Liver (tissue), 9 donors: ENCODE measurements around the gene DMC1. TPM values are rescaled to one million over a fixed set of nuclear protein-coding genes. Genes with fewer than 3 reads are reported as not detected.

Experiments used
- DNase-seq: peaks from one replicate; pipeline ENCODE4 v3.0.0-alpha.2; 2017; ENCODE audit warnings: low spot score
- H3K27ac ChIP-seq, 2 donors: one replicate each; pipeline ENCODE4 v1.7.0; 2013; ENCODE audit warnings: inconsistent platforms in 2 of 2, low read length in 2 of 2, control low read depth in 1 of 2, low read depth in 1 of 2, mild to moderate bottlenecking in 1 of 2
- H3K27me3 ChIP-seq, 4 donors: one replicate each; pipeline versions ENCODE4 v1.6.1 to v1.7.0; 2013; ENCODE audit warnings: low read length in 3 of 4, inconsistent platforms in 1 of 4, mild to moderate bottlenecking in 1 of 4, moderate library complexity in 1 of 4; ENCODE audit not compliant: control insufficient read depth in 4 of 4, insufficient read depth in 4 of 4
- H3K36me3 ChIP-seq, 4 donors: one replicate each; pipeline versions ENCODE4 v1.6.1 to v1.7.0; 2013; ENCODE audit warnings: low read length in 3 of 4, mild to moderate bottlenecking in 3 of 4, low read depth in 1 of 4, moderate library complexity in 1 of 4; ENCODE audit not compliant: control insufficient read depth in 4 of 4, insufficient read depth in 3 of 4
- H3K4me1 ChIP-seq, 4 donors: one replicate each; pipeline versions ENCODE4 v1.6.1 to v1.7.0; 2013; ENCODE audit warnings: low read length in 3 of 4, mild to moderate bottlenecking in 3 of 4, moderate library complexity in 1 of 4; ENCODE audit not compliant: control insufficient read depth in 4 of 4, insufficient read depth in 4 of 4
- H3K4me3 ChIP-seq, 3 donors: one replicate each; pipeline versions ENCODE4 v1.6.1 to v1.7.0; 2013; ENCODE audit warnings: low read length in 3 of 3, control low read depth in 1 of 3, low read depth in 1 of 3, mild to moderate bottlenecking in 1 of 3
- H3K9ac ChIP-seq, 2 donors: one replicate each; pipeline ENCODE4 v1.7.0; 2013; ENCODE audit warnings: low read length in 2 of 2, mild to moderate bottlenecking in 2 of 2, moderate library complexity in 2 of 2, control low read depth in 1 of 2, low read depth in 1 of 2
- H3K9me3 ChIP-seq, 4 donors: one replicate each; pipeline versions ENCODE4 v1.6.1 to v1.7.0; 2013; ENCODE audit warnings: low read length in 3 of 4; ENCODE audit not compliant: control insufficient read depth in 4 of 4
- ATF3 ChIP-seq: IDR thresholded peaks from 2 replicates; pipeline ENCODE4 v1.6.1; 2016; ENCODE audit warnings: antibody characterized with exemption
- CTCF ChIP-seq: fragments of 150-350 bp; IDR thresholded peaks from 2 replicates; pipeline ENCODE4 v1.5.1; 2017; ENCODE audit warnings: improper control_type of control experiment, low read depth, low read length; ENCODE audit not compliant: missing input control
- FOXA2 ChIP-seq: IDR thresholded peaks from 2 replicates; pipeline ENCODE4 v1.6.1; 2016; ENCODE audit warnings: antibody characterized with exemption
- GABPA ChIP-seq, 2 donors: IDR thresholded peaks in 1 of 2; conservative IDR thresholded peaks in 1 of 2; 2 replicates each; pipeline ENCODE4 v1.6.1; 2016; ENCODE audit warnings: antibody characterized with exemption in 2 of 2, mild to moderate bottlenecking in 1 of 2, moderate library complexity in 1 of 2
- HNF4A ChIP-seq, 2 donors: conservative IDR thresholded peaks; 2 replicates each; pipeline ENCODE4 v1.6.1; 2016; ENCODE audit warnings: antibody characterized with exemption in 2 of 2, mild to moderate bottlenecking in 2 of 2
- HNF4G ChIP-seq: IDR thresholded peaks from 2 replicates; pipeline ENCODE4 v1.6.1; 2016; ENCODE audit warnings: antibody characterized with exemption
- NR2F2 ChIP-seq: IDR thresholded peaks from 2 replicates; pipeline ENCODE4 v1.6.1; 2016; ENCODE audit warnings: antibody characterized with exemption
- RAD21 ChIP-seq, 2 donors: IDR thresholded peaks; 2 replicates each; pipeline ENCODE4 v1.6.1; 2016; ENCODE audit warnings: antibody characterized with exemption in 2 of 2, mild to moderate bottlenecking in 2 of 2
- RXRA ChIP-seq, 2 donors: IDR thresholded peaks; 2 replicates each; pipeline ENCODE4 v1.6.1; 2017 to 2018; ENCODE audit warnings: antibody characterized with exemption in 2 of 2, mild to moderate bottlenecking in 1 of 2
- TAF1 ChIP-seq: conservative IDR thresholded peaks from 2 replicates; pipeline ENCODE4 v1.6.1; 2016; ENCODE audit warnings: antibody characterized with exemption, mild to moderate bottlenecking
- YY1 ChIP-seq: IDR thresholded peaks from 2 replicates; pipeline ENCODE4 v1.6.1; 2016; ENCODE audit warnings: antibody characterized with exemption, mild to moderate bottlenecking
- WGBS: extraction: QIAGEN DNeasy Blood & Tissue Kit; methylation state at CpG from one replicate; pipeline ENCODE4 v1.1.7; 2013; 5-methylcytosine and 5-hydroxymethylcytosine counted together
- polyA plus RNA-seq, 2 donors: library from polyadenylated mRNA; stranded (reverse) in 1 of 2; unstranded in 1 of 2; fragments of 200-250 nt in 1 of 2; fragments of >200 nt in 1 of 2; fragmentation: Nextera tagmentation in 1 of 2; extraction: Ambion mirVana in 1 of 2; gene quantifications; one replicate each; pipeline versions ENCODE4 v1.2.1 to v1.2.3, GENCODE V29; 2013 to 2015
- total RNA-seq, 2 donors: library from RNA; depleted of rRNA; stranded (reverse); fragments of >200 nt; gene quantifications; one replicate each; pipeline ENCODE4 v1.2.3, GENCODE V29; 2014
- TF ChIP-seq, protein P1 (sequence below): IDR thresholded peaks from 2 replicates; pipeline ENCODE4 v1.6.1; 2016; ENCODE audit warnings: antibody characterized with exemption, mild to moderate bottlenecking
- TF ChIP-seq, protein P2 (sequence below): IDR thresholded peaks from 2 replicates; pipeline ENCODE4 v1.6.1; 2016; ENCODE audit warnings: antibody characterized with exemption
- donor health status: healthy.
- donor health status: healthy.
- donor health status: healthy.
- donor health status: healthy.
- donor health status: healthy.

Gene DMC1
- total and polyA plus RNA-seq, 4 donors, result 0.25 to 6.8 (median 1.1) TPM; not detected in 1

DNA sequence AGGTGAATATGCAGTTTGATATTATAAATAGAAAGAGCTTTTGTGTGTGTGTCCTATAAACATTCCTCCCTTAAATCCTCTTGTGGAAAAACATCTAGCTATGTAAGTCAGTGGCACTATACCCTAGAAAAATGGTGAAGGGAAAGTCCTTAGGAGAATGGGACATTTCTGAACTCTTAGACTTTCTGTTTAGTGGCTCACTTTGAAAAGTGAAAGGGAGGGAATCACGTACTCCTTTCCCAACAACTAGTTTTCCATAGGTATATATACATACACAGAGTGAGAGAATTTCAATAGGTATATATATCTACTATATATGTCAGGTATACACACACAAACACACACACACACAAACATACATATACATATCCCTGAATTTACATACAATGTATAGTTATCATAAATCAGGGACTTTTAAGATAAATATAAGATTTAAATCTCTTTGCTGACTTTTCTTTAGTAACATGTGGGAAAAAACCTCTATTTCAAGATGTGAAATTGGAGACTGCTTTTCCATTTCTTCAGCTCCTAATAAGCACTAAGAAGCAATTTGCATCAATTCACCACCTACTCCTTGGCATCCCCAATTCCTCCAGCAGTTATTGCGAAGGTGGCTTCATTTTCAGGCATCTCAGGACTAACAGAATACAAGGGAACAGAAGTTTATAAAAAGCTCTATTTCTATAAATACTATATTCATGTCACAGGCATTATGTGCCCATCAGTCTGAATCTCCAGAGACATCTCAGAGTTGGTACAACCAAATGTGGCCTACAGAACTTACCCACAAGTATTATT, 50.3 kb downstream of the DMC1 start (continued):
- TF ChIP-seq, protein P1, sequence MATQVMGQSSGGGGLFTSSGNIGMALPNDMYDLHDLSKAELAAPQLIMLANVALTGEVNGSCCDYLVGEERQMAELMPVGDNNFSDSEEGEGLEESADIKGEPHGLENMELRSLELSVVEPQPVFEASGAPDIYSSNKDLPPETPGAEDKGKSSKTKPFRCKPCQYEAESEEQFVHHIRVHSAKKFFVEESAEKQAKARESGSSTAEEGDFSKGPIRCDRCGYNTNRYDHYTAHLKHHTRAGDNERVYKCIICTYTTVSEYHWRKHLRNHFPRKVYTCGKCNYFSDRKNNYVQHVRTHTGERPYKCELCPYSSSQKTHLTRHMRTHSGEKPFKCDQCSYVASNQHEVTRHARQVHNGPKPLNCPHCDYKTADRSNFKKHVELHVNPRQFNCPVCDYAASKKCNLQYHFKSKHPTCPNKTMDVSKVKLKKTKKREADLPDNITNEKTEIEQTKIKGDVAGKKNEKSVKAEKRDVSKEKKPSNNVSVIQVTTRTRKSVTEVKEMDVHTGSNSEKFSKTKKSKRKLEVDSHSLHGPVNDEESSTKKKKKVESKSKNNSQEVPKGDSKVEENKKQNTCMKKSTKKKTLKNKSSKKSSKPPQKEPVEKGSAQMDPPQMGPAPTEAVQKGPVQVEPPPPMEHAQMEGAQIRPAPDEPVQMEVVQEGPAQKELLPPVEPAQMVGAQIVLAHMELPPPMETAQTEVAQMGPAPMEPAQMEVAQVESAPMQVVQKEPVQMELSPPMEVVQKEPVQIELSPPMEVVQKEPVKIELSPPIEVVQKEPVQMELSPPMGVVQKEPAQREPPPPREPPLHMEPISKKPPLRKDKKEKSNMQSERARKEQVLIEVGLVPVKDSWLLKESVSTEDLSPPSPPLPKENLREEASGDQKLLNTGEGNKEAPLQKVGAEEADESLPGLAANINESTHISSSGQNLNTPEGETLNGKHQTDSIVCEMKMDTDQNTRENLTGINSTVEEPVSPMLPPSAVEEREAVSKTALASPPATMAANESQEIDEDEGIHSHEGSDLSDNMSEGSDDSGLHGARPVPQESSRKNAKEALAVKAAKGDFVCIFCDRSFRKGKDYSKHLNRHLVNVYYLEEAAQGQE, result no peak
- TF ChIP-seq RXRA (IDR thresholded peaks at IDR 0.05), result no peak
- TF ChIP-seq ATF3, result no peak
- no peak for TF ChIP-seq GABPA (IDR thresholded peaks at IDR 0.05 in 1 of 2, conservative IDR thresholded peaks at IDR 0.05 in 1 of 2)
- no peak for TF ChIP-seq FOXA2

DNA sequence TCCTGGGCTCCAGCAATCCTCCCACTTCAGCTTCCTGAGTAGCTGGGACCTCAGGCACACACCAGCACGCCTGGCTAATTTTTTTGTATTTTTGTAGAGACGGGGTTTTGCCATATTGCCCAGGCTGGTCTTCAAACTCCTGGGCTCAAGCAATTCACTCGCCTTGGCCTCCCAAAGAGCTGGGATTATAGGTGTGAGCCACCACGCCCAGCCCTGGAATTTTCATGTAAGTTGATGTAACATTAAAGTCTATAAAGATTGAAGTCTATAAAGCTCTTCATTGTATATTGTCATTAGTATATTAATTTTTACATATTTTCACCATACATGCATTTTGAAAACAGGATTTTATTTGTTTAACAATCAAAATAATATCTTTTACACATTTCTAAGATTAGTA, 51.4 kb downstream of the DMC1 start:
- DNase-seq, result no peak
- WGBS, result 93% methylated on average over 4 of the region's 4 CpGs

DNA sequence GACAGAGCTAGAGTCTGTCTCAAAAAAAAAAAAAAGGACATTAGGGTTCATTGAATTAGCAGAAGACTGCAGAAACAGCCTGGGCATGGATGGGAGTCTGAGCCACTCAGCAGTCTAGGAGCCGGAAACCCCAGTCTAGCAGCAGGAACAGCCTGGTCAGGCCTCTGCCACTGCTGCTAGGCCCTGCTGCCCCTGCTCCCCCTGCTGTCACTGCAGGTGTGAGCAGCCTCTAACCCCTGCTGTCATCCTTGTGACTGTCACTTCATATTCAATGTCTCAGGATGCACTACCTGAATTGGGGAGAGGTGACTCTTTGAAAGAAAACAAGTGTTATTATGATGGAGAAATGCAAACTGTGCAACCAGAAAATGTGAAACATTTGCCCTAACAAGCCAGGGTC, 56.9 kb downstream of the DMC1 start:
- Histone ChIP-seq H3K27ac (no peak overlapping the region), H3K27me3 (no peaks in the 10 kb centered on the region), H3K9me3 (no peaks in the 10 kb centered on the region), H3K4me1 (peaks cover 0 to 2% (median 0%) of the 10 kb centered on the region in 4 donors), H3K9ac (no peak overlapping the region), H3K36me3 (no peaks in the 10 kb centered on the region), H3K4me3 (no peak overlapping the region)
- WGBS, result 78% methylated on average over 1 of the region's 1 CpG
- peak; percentile 47 for DNase-seq
- peak; percentile 49 to 70 for TF ChIP-seq RAD21 (IDR thresholded peaks at IDR 0.05)
- peak; percentile 32 for TF ChIP-seq CTCF
- no peak for TF ChIP-seq YY1
- TF ChIP-seq, protein P2, sequence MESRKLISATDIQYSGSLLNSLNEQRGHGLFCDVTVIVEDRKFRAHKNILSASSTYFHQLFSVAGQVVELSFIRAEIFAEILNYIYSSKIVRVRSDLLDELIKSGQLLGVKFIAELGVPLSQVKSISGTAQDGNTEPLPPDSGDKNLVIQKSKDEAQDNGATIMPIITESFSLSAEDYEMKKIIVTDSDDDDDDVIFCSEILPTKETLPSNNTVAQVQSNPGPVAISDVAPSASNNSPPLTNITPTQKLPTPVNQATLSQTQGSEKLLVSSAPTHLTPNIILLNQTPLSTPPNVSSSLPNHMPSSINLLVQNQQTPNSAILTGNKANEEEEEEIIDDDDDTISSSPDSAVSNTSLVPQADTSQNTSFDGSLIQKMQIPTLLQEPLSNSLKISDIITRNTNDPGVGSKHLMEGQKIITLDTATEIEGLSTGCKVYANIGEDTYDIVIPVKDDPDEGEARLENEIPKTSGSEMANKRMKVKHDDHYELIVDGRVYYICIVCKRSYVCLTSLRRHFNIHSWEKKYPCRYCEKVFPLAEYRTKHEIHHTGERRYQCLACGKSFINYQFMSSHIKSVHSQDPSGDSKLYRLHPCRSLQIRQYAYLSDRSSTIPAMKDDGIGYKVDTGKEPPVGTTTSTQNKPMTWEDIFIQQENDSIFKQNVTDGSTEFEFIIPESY, result no peak

More for the DNA sequence above, 51.4 kb downstream of the DMC1 start:
- Histone ChIP-seq H3K27ac (no peak overlapping the region), H3K36me3 (no peaks in the 10 kb centered on the region), H3K9me3 (no peaks in the 10 kb centered on the region), H3K9ac (no peak overlapping the region), H3K27me3 (no peaks in the 10 kb centered on the region), H3K4me3 (no peak overlapping the region), H3K4me1 (no peaks in the 10 kb centered on the region)
- no peak for TF ChIP-seq HNF4A (conservative IDR thresholded peaks at IDR 0.05)
- no peak for TF ChIP-seq FOXA2
- TF ChIP-seq TAF1, result no peak
- TF ChIP-seq HNF4G, result no peak
- TF ChIP-seq NR2F2, result no peak
- no peak for TF ChIP-seq GABPA (IDR thresholded peaks at IDR 0.05 in 1 of 2, conservative IDR thresholded peaks at IDR 0.05 in 1 of 2)
